Thyroid gland (tissue), 4 donors: ENCODE data around the gene NFKB1. TPM values are rescaled to one million over a fixed set of nuclear protein-coding genes. Genes with fewer than 3 reads are reported as not detected.
"Not testable (repeated sequence)": the region's sequence is repeated elsewhere in the genome, so short reads cannot be mapped to it uniquely, and the experiment has no call there.

Source experiments
- DNase-seq, 2 donors: peaks; one replicate each; pipeline ENCODE4 v3.0.0-alpha.2; 2019
- H3K27ac ChIP-seq, 3 donors: fragments of 200-600 bp; sonication (generic); 1 replicate in 2 of 3; 2 replicates in 1 of 3; pipeline ENCODE4 v1.5.1; 2016 to 2019; ENCODE audit warnings: mild to moderate bottlenecking in 1 of 3, moderate library complexity in 1 of 3
- H3K27me3 ChIP-seq: fragments of 200-600 bp; sonication (generic); one replicate; pipeline ENCODE4 v1.5.1; 2019
- H3K36me3 ChIP-seq, 2 donors: fragments of 200-600 bp; sonication (generic); one replicate each; pipeline ENCODE4 v1.5.1; 2016 to 2019
- H3K4me1 ChIP-seq, 2 donors: fragments of 200-600 bp; sonication (generic); one replicate each; pipeline ENCODE4 v1.5.1; 2017 to 2019
- H3K4me3 ChIP-seq, 3 donors: fragments of 200-600 bp; sonication (generic); replicated peaks in 1 of 3; 1 replicate in 2 of 3; 2 replicates in 1 of 3; pipeline ENCODE4 v1.5.1; 2016; ENCODE audit warnings: mild to moderate bottlenecking in 1 of 3
- H3K9me3 ChIP-seq: fragments of 200-600 bp; sonication (generic); one replicate; pipeline ENCODE4 v1.5.1; 2017
- POLR2A ChIP-seq, 2 donors: fragments of 450-650 bp; IDR thresholded peaks; one replicate each; pipeline ENCODE4 v1.6.1; 2017; ENCODE audit warnings: antibody characterized with exemption in 2 of 2, mild to moderate bottlenecking in 2 of 2, moderate library complexity in 1 of 2
- WGBS, 2 donors: methylation state at CpG; one replicate each; pipeline ENCODE4 v1.1.5; 2017; 5-methylcytosine and 5-hydroxymethylcytosine counted together
- intact Hi-C: fragments of 100-400 bp; cut with DNase I; formaldehyde crosslinking; loops from one replicate; pipeline ENCODE4 v1.15.1; 2023
- total RNA-seq, 4 donors: library from RNA; depleted of rRNA; stranded (reverse); fragments of >200 nt; gene quantifications; one replicate each; pipeline ENCODE4 v1.2.3, GENCODE V29; 2016
- TF ChIP-seq, protein P1 (sequence below), 6 experiments: fragments of 200-600 bp in 3 of 6; fragments of 450-650 bp in 3 of 6; sonication (generic) in 3 of 6; IDR thresholded peaks; one replicate each; pipeline ENCODE4 v1.5.1; 2016 to 2019; ENCODE audit warnings: antibody characterized with exemption in 6 of 6, mild to moderate bottlenecking in 2 of 6, inconsistent platforms in 1 of 6, moderate library complexity in 1 of 6

The NFKB1 gene
- total RNA-seq, 4 donors from 2014 or later: 33.5 to 50.0 (median 41.8) TPM

DNA sequence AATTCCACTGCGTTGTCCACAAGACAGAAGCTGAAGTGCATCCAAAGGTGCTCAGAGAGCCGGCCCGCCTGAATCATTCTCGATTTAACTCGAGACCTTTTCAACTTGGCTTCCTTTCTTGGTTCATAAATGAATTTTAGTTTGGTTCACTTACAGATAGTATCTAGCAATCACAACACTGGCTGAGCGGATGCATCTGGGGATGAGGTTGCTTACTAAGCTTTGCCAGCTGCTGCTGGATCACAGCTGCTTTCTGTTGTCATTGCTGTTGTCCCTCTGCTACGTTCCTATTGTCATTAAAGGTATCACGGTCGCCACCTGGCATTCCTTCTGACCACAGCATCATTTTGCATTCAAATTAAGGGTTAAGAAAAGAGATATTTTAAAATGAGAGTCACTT is 115.5 kb downstream of the NFKB1 start:
- Histone ChIP-seq H3K4me1 (peaks cover 3 to 10% of the 10 kb centered on the region in 2 donors), H3K27ac (no peak overlapping the region), H3K27me3 (no peaks in the 10 kb centered on the region), H3K36me3 (peaks cover 18 to 19% of the 10 kb centered on the region in 2 donors), H3K4me3 (no peak overlapping the region), H3K9me3 (no peaks in the 10 kb centered on the region)
- DNase-seq: no peak
- TF ChIP-seq, protein P1, sequence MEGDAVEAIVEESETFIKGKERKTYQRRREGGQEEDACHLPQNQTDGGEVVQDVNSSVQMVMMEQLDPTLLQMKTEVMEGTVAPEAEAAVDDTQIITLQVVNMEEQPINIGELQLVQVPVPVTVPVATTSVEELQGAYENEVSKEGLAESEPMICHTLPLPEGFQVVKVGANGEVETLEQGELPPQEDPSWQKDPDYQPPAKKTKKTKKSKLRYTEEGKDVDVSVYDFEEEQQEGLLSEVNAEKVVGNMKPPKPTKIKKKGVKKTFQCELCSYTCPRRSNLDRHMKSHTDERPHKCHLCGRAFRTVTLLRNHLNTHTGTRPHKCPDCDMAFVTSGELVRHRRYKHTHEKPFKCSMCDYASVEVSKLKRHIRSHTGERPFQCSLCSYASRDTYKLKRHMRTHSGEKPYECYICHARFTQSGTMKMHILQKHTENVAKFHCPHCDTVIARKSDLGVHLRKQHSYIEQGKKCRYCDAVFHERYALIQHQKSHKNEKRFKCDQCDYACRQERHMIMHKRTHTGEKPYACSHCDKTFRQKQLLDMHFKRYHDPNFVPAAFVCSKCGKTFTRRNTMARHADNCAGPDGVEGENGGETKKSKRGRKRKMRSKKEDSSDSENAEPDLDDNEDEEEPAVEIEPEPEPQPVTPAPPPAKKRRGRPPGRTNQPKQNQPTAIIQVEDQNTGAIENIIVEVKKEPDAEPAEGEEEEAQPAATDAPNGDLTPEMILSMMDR (IDR thresholded peaks at IDR 0.05): no peak
- no peak for TF ChIP-seq POLR2A (IDR thresholded peaks at IDR 0.05)
- 83 to 84% methylated on average over 9 of the region's 9 CpGs for WGBS, 2 donors
- intact Hi-C loops: no loop called here

DNA sequence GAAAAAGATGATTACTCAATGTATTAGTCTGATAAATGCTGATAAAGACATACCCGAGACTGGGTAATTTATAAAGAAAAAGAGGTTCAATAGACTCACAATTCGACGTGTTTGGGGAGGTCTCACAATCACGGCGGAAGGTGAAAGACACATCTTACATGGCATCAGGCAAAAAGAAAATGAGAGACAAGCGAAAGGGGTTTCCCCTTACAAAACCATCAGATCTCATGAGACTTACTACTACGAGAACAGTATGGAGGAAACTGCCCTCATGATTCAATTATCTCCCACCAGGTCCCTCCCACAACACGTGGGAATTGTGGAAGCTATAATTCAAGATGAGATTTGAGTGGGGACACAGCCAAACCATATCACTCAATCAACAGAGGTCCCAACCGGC is 117.9 kb downstream of the NFKB1 start:
- 70 to 74% methylated on average over 9 of the region's 9 CpGs for WGBS, 2 donors
- H3K4me3 ChIP-seq, H3K9me3 ChIP-seq, H3K27me3 ChIP-seq, H3K27ac ChIP-seq, intact Hi-C loops, H3K4me1 ChIP-seq, DNase-seq: not testable (repeated sequence)
- H3K36me3 ChIP-seq: peaks cover 4 to 14% of the 10 kb centered on the region in 2 donors

DNA sequence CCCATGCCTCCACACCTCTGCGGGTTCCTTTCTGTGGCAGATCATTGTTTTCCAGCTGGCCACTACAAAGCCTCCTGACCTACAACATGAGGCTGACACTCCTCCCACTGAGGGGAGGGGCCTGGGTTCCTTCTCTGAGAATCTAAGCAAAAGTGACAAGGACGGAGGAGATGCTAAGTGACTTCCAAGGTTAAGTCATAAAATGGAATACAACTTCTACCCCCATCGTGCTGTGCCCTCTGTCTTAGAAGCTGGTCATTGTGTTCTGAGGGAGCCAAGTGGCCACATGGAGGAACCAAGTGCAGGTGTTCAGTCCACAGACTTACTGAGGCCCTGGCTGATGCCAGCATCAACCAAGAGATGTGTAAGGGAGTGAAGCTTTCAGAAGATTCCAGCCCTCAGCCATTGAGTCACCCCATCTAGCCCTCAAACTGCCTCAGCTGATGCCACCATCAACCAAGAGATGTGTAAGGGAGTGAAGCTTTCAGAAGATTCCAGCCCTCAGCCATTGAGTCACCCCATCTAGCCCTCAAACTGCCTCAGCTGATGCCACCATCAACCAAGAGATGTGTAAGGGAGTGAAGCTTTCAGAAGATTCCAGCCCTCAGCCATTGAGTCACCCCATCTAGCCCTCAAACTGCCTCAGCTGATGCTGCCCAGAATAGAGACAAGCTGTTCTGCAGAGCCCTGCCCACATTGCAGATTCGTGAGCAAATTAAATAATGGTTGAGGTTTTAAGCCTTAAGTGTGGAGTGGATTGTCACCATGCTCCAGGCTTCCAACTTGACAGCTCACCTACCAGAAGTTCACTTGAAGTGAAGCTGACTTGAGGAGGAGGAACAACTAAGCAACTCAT is 118.8 kb downstream of the NFKB1 start:
- intact Hi-C loops: loop anchor here (5.0 kb wide), 1 partner anchor 387 kb away; no protein-coding TSS in a partner anchor
- not testable (repeated sequence) for H3K9me3 ChIP-seq, H3K27me3 ChIP-seq, H3K4me3 ChIP-seq, H3K4me1 ChIP-seq, H3K36me3 ChIP-seq, H3K27ac ChIP-seq
- WGBS, 2 donors: 66 to 67% methylated on average over 4 of the region's 4 CpGs
- DNase-seq: peak; percentile 29 to 36

DNA sequence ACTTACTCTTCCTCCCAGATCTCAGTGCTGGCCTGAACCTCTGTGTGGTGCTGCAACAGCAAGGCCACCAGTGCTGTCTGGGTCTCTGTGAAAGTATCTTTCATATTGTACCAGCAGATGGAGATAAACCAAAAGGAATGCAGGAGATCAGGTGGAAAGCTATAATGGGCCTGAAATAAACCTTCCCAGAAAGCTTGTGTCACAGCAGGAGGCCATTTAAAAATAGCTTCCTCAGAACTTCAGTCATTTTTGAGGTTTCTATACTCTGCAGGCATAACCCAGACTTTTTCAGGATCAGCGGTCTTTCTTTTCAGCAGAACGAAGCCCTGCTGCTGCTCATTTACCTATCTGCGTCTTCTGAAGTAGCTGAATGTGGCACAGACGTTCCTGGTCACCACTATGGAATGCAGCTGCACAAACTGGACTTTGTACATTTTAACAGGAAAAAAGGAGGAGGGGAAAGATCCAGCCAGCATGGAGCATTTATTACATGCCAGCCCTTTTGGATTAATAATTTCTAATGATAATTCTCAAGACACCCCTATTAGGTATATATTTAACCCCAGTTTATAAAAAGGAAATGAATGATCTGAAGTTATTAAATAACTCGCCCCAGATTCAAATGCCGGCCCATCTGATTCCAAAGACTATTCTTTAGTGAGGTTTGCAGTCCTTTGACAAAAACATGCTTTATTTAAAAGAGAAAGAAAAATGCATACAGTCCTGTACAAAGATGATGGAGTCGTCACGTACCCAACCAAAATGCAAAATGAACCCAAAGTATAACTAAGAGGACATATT is 119.7 kb downstream of the NFKB1 start:
- no peaks in the 10 kb centered on the region for H3K4me1 ChIP-seq
- WGBS, 2 donors: 63 to 65% methylated on average over 8 of the region's 8 CpGs
- H3K36me3 ChIP-seq: no peaks in the 10 kb centered on the region
- H3K27me3 ChIP-seq: no peaks in the 10 kb centered on the region
- no peak overlapping the region for H3K4me3 ChIP-seq
- no peak for TF ChIP-seq POLR2A (IDR thresholded peaks at IDR 0.05)
- TF ChIP-seq, protein P1 (IDR thresholded peaks at IDR 0.05): peak; percentile 45 to 86 (median 66)
- intact Hi-C loops: loop anchor here (5.0 kb wide), 1 partner anchor 386 kb away; no protein-coding TSS in a partner anchor
- H3K27ac ChIP-seq: peak overlapping the region; percentile 19 to 42 (median 33)
- H3K9me3 ChIP-seq: no peaks in the 10 kb centered on the region
- peak; percentile 48 to 53 for DNase-seq

DNA sequence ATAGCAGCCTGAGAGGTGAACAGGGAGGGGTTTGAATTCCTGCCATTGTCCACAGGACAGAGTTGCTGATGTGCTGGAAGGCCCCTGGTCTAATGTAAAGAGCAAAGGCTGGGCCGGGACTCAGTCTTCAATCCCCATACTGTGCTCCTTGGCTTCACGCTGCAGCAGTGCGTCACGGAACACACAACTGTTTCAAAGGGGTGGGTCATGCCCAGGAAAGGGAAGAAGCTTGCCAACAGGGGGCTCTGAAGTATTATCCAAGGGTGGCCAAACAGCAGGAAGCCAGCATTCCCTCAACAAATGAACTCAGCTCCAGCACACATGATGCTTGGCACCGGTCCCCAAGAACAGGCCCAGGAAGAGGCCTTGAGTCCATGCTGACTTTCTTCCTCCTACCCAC is 122.5 kb downstream of the NFKB1 start:
- TF ChIP-seq, protein P1 (IDR thresholded peaks at IDR 0.05): no peak
- TF ChIP-seq POLR2A (IDR thresholded peaks at IDR 0.05): no peak
- 71 to 83% methylated on average over 5 of the region's 5 CpGs for WGBS, 2 donors
- intact Hi-C loops: loop anchor here (5.0 kb wide), 1 partner anchor 384 kb away; no protein-coding TSS in a partner anchor

More for the DNA sequence above, 122.5 kb downstream of the NFKB1 start:
- Histone ChIP-seq H3K4me1 (no peaks in the 10 kb centered on the region), H3K36me3 (no peaks in the 10 kb centered on the region), H3K27ac (no peak overlapping the region), H3K9me3 (no peaks in the 10 kb centered on the region), H3K27me3 (no peaks in the 10 kb centered on the region), H3K4me3 (no peak overlapping the region)
- no peak for DNase-seq
